Body of pancreas (tissue), 4 donors: ENCODE data around the gene STARD3. TPM values are rescaled to one million over a fixed set of nuclear protein-coding genes. Genes with fewer than 3 reads are reported as not detected.

Source experiments
- ATAC-seq: fragments of 150-250 bp; one replicate; pipeline ENCODE4 v1.9.1; 2016
- DNase-seq, 4 donors: peaks; one replicate each; pipeline ENCODE4 v3.0.0-alpha.2; 2019
- H3K27ac ChIP-seq, 4 donors: fragments of 200-600 bp; sonication (generic); 1 replicate in 3 of 4; 2 replicates in 1 of 4; pipeline versions ENCODE4 v1.5.1 to v1.6.1; 2016 to 2019; ENCODE audit warnings: mild to moderate bottlenecking in 1 of 4, mixed read lengths in 1 of 4, moderate library complexity in 1 of 4
- H3K27me3 ChIP-seq, 2 donors: fragments of 200-600 bp; sonication (generic); one replicate each; pipeline ENCODE4 v1.6.0; 2016; ENCODE audit warnings: mild to moderate bottlenecking in 1 of 2
- H3K36me3 ChIP-seq, 2 donors: fragments of 200-600 bp; sonication (generic); replicated peaks in 1 of 2; 2 replicates each; pipeline ENCODE4 v1.5.1; 2016; ENCODE audit warnings: low read depth in 2 of 2; ENCODE audit not compliant: insufficient read depth in 1 of 2
- H3K4me1 ChIP-seq: fragments of 200-600 bp; sonication (generic); one replicate; pipeline ENCODE4 v1.6.0; 2016
- H3K4me3 ChIP-seq, 2 donors: fragments of 200-600 bp; sonication (generic); 1 replicate in 1 of 2; 2 replicates in 1 of 2; pipeline ENCODE4 v1.5.1; 2016 to 2019
- H3K9me3 ChIP-seq, 3 donors: fragments of 200-600 bp; sonication (generic); 1 replicate in 2 of 3; 2 replicates in 1 of 3; pipeline ENCODE4 v1.5.1; 2016
- POLR2A ChIP-seq, 3 donors: fragments of 450-650 bp; IDR thresholded peaks; one replicate each; pipeline ENCODE4 v1.6.1; 2016; ENCODE audit warnings: antibody characterized with exemption in 3 of 3, mild to moderate bottlenecking in 2 of 3
- WGBS, 2 donors: methylation state at CpG; one replicate each; pipeline ENCODE4 v1.1.5; 2017; 5-methylcytosine and 5-hydroxymethylcytosine counted together
- intact Hi-C: fragments of 100-400 bp; cut with DNase I; formaldehyde crosslinking; loops from one replicate; pipeline ENCODE4 v1.15.1; 2023
- total RNA-seq, 2 donors: library from RNA; depleted of rRNA; stranded (reverse); fragments of >200 nt; gene quantifications; one replicate each; pipeline ENCODE4 v1.1.0, GENCODE V29; 2016
- TF ChIP-seq, protein P1 (sequence below), 7 experiments: fragments of 450-650 bp in 4 of 7; fragments of 200-600 bp in 3 of 7; sonication (generic) in 3 of 7; IDR thresholded peaks; one replicate each; pipeline ENCODE4 v1.5.1; 2016 to 2019; ENCODE audit warnings: antibody characterized with exemption in 7 of 7

Gene STARD3
- total RNA-seq, 2 donors from 2014 or later: 30.1 to 63.9 TPM

DNA sequence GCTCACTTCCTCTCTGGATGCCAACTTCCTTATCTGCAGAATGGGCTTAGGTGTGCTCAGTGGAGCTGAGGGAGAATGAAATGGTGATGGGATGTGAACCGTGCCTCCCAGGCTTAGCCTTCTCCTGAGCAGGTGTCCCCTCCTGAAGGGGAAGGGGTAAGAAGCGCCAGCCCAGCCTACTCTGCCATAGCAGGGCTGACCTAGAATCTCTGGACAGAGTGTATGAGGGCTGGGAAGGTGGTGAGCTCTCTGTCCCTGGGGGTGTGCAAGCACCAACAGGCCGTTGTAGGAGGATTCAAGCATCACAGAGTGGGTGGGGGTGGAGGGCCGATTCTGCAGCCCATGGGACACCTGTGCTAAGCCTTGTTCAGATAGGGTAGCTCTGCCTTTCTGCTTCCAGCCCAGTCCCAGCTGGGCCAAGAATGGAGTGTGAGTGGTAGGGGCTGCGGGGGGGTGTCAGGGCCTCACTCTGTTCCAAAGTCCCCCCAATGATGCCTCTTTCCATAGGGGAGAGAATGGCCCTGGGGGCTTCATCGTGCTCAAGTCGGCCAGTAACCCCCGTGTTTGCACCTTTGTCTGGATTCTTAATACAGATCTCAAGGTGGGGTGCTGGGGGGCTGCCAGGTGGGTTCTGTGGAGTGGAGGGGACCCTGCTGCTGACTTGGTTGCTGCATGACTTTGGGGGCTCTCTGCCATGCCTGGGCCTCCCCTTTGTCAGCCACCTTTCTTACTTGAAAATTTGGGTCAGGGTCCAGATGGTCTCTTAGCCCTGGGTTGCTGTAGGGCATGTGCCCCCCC, 25.0 kb downstream of the STARD3 start:
- H3K27me3 ChIP-seq: no peaks in the 10 kb centered on the region
- H3K27ac ChIP-seq: no peak overlapping the region
- peaks cover 0 to 9% of the 10 kb centered on the region in 2 donors for H3K36me3 ChIP-seq
- TF ChIP-seq POLR2A (IDR thresholded peaks at IDR 0.05): no peak
- TF ChIP-seq, protein P1, sequence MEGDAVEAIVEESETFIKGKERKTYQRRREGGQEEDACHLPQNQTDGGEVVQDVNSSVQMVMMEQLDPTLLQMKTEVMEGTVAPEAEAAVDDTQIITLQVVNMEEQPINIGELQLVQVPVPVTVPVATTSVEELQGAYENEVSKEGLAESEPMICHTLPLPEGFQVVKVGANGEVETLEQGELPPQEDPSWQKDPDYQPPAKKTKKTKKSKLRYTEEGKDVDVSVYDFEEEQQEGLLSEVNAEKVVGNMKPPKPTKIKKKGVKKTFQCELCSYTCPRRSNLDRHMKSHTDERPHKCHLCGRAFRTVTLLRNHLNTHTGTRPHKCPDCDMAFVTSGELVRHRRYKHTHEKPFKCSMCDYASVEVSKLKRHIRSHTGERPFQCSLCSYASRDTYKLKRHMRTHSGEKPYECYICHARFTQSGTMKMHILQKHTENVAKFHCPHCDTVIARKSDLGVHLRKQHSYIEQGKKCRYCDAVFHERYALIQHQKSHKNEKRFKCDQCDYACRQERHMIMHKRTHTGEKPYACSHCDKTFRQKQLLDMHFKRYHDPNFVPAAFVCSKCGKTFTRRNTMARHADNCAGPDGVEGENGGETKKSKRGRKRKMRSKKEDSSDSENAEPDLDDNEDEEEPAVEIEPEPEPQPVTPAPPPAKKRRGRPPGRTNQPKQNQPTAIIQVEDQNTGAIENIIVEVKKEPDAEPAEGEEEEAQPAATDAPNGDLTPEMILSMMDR (IDR thresholded peaks at IDR 0.05): no peak
- H3K9me3 ChIP-seq: no peaks in the 10 kb centered on the region
- peaks cover 9% of the 10 kb centered on the region for H3K4me1 ChIP-seq
- intact Hi-C loops: no loop called here
- H3K4me3 ChIP-seq: no peak overlapping the region
- ATAC-seq (no peak), DNase-seq (no peak)
- WGBS, 2 donors: 85 to 89% methylated on average over 3 to 8 of the region's 8 CpGs

DNA sequence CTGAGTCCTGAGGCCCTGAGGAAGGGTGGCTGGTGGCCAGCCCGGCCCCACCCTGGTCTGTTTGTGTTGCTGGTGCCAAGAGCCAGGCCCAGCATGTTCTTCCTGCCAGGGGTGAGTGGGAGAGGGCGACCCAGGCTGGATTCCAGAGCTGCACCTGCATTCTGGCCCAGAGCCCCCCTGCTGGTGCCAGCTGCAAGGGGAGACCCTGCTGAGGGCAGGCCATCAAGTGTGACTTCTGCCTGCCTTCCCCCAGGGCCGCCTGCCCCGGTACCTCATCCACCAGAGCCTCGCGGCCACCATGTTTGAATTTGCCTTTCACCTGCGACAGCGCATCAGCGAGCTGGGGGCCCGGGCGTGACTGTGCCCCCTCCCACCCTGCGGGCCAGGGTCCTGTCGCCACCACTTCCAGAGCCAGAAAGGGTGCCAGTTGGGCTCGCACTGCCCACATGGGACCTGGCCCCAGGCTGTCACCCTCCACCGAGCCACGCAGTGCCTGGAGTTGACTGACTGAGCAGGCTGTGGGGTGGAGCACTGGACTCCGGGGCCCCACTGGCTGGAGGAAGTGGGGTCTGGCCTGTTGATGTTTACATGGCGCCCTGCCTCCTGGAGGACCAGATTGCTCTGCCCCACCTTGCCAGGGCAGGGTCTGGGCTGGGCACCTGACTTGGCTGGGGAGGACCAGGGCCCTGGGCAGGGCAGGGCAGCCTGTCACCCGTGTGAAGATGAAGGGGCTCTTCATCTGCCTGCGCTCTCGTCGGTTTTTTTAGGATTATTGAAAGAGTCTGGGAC, 25.8 kb downstream of the STARD3 start:
- DNase-seq (peak in 1 of 4 donors; percentile 36), ATAC-seq (no peak)
- TF ChIP-seq, protein P1 (IDR thresholded peaks at IDR 0.05): no peak
- TF ChIP-seq POLR2A (IDR thresholded peaks at IDR 0.05): no peak
- Histone ChIP-seq H3K27ac (no peak overlapping the region), H3K9me3 (no peaks in the 10 kb centered on the region), H3K4me3 (no peak overlapping the region), H3K27me3 (no peaks in the 10 kb centered on the region), H3K4me1 (peaks cover 14% of the 10 kb centered on the region), H3K36me3 (peaks cover 0 to 9% of the 10 kb centered on the region in 2 donors)
- intact Hi-C loops: no loop called here
- WGBS, 2 donors: 86 to 90% methylated on average over 4 to 22 of the region's 22 CpGs

DNA sequence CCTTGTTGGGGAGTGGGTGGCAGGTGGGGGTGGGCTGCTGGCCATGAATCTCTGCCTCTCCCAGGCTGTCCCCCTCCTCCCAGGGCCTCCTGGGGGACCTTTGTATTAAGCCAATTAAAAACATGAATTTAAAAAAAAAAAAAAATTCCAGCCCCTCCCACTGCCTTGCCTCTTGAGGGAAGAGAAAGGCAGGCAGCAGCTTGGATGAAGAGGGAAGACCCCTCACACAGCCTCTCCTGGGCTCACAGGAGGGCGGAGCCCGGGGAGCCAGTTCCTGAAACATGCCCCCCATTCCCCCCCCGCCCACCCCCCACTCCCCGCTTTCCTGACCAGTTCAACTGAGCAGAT, 26.4 kb downstream of the STARD3 start:
- TF ChIP-seq POLR2A (IDR thresholded peaks at IDR 0.05): no peak
- TF ChIP-seq, protein P1 (IDR thresholded peaks at IDR 0.05): no peak
- Histone ChIP-seq H3K36me3 (peaks cover 0 to 6% of the 10 kb centered on the region in 2 donors), H3K4me3 (no peak overlapping the region), H3K9me3 (no peaks in the 10 kb centered on the region), H3K4me1 (peaks cover 19% of the 10 kb centered on the region), H3K27me3 (no peaks in the 10 kb centered on the region), H3K27ac (no peak overlapping the region)
- 71 to 79% methylated on average over 3 to 4 of the region's 4 CpGs for WGBS, 2 donors
- DNase-seq: no peak
- no peak for ATAC-seq
- intact Hi-C loops: no loop called here

DNA sequence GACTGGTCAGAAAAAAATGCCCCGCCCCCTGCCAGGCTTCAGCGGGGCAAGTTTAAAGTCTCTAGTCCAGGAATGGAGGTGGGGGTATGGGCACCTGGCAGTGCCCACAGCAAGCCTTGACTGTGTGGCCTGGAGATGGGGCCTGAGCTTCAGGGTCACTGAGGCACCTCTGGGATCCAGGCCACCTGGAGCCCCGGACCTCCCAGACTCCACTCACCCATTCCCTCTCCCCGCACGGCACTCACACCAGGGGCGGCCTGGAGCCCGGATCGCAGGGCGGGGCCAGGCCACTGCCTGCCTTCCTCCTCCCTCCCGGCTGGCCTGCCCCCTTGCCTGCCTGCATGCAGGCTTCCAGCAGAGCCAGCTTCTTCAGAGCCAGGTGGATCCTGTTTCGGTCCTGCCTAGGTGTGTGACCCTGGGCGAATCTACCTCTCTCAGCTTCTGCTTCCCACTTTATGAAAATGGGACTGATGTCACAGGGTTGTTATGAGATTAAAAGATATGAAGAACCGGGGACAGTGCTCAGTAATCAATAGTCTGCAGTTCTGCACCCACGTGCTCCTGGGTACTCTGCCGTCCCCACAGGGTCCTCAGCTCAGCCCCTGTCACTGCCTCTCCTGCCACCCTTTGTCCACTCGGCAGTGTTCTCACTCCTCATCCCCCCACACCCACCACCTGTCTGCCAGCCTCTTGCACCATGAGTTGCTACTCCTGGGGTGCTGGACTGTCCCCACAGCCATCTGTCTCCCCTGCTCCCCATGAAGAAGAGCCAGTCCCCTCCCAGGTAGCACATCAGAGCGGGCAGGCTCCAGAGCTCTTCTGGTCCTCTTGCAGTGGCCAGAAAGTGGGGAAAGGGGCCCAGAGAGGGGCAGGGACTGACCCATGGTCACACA, 27.0 kb downstream of the STARD3 start:
- WGBS, 2 donors: 49 to 59% methylated on average over 7 to 12 of the region's 17 CpGs
- Histone ChIP-seq H3K27me3 (no peaks in the 10 kb centered on the region), H3K4me3 (no peak overlapping the region), H3K36me3 (peaks cover 0 to 6% of the 10 kb centered on the region in 2 donors), H3K27ac (no peak overlapping the region), H3K4me1 (peaks cover 24% of the 10 kb centered on the region), H3K9me3 (no peaks in the 10 kb centered on the region)
- intact Hi-C loops: no loop called here
- ATAC-seq (no peak), DNase-seq (no peak)
- TF ChIP-seq POLR2A (IDR thresholded peaks at IDR 0.05): no peak
- TF ChIP-seq, protein P1 (IDR thresholded peaks at IDR 0.05): no peak
